PC-3 (cell line): ENCODE measurements around the gene NAA10.

Experiments
- EZH2 ChIP-seq: fragments of 300-600 bp; sonication (generic); IDR thresholded peaks from one replicate; pipeline ENCODE4 v1.6.1; 2017; ENCODE audit warnings: antibody characterized with exemption, mild to moderate bottlenecking, low read length; ENCODE audit not compliant: unreplicated experiment
- EZH2phosphoT487 ChIP-seq: fragments of 300-600 bp; sonication (generic); IDR thresholded peaks from 2 replicates; pipeline ENCODE4 v1.6.1; 2018; ENCODE audit warnings: mild to moderate bottlenecking, antibody characterized with exemption, low read length, borderline replicate concordance
- TF ChIP-seq, protein P1 (sequence below): fragments of 300-600 bp; sonication (generic); conservative IDR thresholded peaks from 2 replicates; pipeline ENCODE4 v1.5.1; 2017; ENCODE audit warnings: antibody characterized with exemption, low read depth, mild to moderate bottlenecking, low read length

DNA sequence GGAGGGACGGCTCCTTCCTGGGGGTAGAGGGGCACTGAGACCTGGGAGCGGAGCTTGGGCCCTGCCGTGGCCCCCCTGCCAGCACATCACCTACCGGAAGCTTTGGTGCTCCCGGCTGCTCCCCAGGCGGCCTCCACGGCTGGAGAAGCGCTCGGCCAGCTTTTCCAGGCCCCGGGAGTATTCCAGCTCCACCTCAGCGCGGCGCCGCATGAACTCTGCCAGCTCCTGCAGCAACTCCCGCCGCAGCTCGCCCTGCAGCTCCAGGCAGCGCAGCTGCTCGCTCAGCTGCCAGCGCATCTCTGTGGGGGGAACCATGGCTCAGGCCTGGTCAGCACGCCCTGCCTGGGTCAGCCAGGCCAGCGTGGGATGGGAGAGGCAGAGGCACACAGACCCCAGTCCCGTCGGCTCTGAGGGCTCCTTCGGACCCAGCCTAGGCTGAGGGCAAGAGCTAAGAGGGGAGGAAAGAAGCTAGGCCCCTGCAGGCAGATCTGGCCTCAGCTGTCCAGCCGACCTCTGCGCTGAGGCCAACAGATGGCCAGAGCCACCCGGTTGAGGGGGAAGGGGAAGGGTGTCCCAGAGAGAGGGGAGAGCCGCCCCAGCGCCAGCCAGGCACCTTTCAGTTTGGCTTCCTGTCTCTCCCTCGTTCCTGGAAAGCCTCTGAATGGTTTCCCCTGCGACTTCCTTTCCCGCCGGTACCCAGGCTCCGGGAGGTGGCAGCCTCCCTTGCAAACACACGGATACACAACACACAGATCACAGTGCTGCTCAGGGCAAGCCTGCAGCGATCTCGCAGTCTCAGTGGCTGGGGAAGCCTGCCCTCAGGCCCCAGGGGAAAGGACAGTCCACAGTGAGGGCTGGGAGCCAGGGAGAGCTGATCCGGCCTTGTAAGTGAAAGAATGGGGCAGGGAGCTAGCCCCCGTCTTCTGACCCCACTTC lies 13.1 kb downstream of the NAA10 start:
- TF ChIP-seq, protein P1, sequence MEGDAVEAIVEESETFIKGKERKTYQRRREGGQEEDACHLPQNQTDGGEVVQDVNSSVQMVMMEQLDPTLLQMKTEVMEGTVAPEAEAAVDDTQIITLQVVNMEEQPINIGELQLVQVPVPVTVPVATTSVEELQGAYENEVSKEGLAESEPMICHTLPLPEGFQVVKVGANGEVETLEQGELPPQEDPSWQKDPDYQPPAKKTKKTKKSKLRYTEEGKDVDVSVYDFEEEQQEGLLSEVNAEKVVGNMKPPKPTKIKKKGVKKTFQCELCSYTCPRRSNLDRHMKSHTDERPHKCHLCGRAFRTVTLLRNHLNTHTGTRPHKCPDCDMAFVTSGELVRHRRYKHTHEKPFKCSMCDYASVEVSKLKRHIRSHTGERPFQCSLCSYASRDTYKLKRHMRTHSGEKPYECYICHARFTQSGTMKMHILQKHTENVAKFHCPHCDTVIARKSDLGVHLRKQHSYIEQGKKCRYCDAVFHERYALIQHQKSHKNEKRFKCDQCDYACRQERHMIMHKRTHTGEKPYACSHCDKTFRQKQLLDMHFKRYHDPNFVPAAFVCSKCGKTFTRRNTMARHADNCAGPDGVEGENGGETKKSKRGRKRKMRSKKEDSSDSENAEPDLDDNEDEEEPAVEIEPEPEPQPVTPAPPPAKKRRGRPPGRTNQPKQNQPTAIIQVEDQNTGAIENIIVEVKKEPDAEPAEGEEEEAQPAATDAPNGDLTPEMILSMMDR = no peak
- TF ChIP-seq EZH2phosphoT487 (no peak), EZH2 (no peak)
